ENCODE results near the gene HAUS3.

The HAUS3 gene, protein sequence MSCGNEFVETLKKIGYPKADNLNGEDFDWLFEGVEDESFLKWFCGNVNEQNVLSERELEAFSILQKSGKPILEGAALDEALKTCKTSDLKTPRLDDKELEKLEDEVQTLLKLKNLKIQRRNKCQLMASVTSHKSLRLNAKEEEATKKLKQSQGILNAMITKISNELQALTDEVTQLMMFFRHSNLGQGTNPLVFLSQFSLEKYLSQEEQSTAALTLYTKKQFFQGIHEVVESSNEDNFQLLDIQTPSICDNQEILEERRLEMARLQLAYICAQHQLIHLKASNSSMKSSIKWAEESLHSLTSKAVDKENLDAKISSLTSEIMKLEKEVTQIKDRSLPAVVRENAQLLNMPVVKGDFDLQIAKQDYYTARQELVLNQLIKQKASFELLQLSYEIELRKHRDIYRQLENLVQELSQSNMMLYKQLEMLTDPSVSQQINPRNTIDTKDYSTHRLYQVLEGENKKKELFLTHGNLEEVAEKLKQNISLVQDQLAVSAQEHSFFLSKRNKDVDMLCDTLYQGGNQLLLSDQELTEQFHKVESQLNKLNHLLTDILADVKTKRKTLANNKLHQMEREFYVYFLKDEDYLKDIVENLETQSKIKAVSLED

DNA sequence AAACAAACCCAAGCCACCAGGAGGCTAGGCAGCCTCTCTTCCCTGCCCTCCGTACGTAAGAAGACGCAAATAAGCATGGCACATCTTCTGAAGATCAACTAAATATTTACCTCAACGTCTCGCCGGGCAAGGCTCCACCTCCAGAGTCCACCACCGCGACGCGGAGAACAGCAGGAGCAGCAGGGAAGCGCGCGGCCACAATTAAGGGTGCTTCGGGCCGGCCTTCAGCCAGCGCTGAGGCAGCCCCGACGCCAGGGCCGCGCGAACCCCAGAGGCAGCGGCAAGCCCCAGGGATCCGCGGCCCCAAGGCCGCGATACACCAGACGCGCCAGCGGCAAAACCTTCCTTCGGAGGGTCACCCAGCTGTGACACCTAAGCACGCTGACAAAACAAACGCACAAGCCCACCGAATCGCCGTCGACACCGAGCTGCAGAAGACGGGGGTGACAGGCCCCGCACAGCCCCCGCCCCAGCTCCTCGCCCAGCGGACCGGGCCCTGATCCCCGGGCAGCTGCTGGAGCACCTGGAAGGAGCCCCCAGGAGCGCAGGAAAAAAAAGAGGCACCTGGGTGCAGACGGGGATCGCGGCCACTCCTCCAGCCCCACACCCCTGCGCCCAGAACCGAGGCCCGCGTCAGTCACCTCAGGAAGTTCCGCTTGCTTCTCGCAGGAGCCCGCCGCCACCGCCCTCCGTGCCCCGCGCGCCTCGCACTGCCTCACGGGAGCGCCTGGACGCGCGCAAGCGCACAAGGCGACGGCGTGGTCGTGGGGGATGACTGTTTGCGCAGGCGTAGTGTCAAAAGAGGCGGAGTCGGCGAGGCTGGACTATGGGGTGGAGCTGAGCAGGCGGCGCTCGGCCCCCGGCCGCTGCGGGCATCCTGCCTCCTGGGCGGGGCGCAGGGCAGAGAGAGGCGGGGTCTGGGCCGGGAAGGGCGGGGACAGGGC is at the start of gene HAUS3, which contains the start of gene POLN:
TSS of gene HAUS3 (minus strand) at position 712 of the 944 bp plus-strand sequence. CDS start 1,175 bp downstream, outside the sequence.
TSS of gene POLN (minus strand) at position 712 of the 944 bp plus-strand sequence. CDS start 12,890 bp downstream, outside the sequence.
- peak; percentile 98 to 99 for DNase-seq (ENCODE audit: low read depth in 2 of 2)

DNA sequence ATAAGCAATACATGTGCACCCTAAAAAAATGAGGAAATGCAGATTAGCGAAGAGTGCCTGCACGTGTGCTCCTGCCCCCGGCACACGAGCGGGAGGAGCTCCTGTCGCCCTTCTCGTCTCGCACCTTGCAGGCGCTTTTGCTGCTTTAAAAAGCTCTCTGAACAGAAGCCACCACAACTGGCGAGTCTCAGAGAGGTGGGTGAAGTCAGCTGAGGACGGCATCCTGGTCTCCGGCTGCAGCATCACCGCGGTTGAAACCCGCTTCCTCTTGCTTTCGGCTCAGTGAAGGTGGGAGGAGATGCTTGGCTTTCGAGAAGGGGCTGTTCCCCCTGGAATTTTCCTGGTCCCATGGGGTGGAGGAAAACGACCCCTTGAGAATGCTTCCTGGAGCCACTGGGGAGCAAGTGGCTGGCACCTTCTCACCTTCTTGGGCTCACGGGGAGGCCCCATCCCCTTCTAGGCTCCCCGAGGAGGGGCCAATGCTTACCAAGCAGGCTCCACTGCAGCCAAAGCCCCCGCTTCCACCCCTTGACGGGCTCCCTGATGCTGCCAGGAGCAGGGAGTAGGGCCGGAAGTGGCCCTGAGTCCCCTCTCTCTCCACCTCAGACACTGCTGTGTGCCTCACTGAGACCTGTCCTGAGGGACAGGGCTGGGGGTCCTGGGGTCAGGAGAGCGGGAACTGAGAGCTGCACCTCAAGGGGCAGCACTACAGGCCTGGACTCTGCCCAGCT is 49.2 kb upstream of the HAUS3 start:
- peak; percentile 44 to 59 for DNase-seq (ENCODE audit: low read depth in 2 of 2)

DNA sequence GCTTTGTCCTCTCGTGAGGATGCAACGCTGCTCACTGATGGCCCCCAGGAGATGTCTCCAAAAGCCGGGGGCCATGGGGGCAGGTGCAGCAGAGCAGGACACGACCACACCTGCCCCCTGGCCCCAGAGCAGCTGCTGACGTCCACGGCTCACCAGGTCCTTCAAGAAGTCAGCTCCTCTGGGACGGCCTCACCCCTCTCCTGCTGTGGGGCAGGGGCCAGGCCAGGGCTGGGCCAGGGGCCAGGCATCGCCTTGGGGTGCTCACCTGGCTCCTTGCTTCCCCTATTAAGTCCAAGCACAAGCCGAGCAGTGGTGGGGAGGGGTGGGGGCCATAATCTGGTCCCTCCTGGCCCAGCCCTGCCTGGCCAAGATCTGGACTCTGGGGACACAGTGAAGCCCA is 48.6 kb upstream of the HAUS3 start:
- no peak for DNase-seq (ENCODE audit: low read depth in 2 of 2)

DNA sequence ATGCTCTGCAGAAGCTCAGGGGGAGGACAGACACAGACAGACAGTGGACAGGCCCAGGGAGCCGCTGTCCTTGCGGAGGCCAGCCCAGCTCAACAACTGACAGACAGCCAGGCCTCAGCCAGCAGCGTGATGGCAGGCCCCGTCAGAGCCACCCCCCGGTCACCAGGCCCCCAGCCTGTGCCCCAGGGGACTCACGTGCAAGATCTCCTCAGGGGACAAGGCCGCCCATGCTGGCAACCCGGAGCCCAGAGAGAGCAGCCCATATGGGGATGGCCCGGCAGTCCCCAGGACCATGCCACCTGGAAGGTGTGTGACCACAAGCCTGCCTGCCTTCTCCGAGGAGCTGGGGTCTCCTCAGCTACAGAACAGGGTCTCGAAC is 48.0 kb upstream of the HAUS3 start:
- DNase-seq (ENCODE audit: low read depth in 2 of 2): no peak

DNA sequence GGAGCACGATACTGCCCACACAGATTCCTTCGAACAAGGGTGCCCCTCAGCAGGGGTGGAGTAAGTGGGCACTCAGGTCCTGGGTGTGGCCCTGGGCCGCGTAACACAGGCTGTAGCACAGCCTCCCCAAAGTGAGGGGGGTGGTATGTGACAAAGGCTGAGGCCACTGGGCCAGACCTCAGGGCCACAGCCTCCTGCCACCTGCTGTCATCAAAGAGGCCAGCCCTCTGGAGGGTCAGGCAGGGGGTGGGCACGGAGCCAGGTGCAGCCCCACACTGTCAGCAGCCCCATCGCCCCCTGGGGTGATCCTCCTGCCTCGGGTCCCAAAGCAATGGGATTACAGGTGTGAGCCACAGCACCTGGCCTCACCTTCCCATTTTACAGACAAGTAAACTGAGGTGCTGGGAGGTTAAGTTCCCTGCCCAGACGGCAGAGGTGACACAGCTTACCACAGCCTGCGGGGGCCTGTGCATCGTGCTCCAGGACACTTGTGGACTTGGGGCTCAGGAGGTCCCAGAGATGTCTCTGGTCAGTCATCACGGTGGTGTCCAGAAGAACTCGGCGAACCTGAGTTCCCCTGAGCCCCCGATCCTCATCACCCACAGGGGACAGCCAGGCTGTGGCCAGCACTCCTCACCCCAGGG is 47.5 kb upstream of the HAUS3 start:
- DNase-seq (ENCODE audit: low read depth in 2 of 2): no peak

DNA sequence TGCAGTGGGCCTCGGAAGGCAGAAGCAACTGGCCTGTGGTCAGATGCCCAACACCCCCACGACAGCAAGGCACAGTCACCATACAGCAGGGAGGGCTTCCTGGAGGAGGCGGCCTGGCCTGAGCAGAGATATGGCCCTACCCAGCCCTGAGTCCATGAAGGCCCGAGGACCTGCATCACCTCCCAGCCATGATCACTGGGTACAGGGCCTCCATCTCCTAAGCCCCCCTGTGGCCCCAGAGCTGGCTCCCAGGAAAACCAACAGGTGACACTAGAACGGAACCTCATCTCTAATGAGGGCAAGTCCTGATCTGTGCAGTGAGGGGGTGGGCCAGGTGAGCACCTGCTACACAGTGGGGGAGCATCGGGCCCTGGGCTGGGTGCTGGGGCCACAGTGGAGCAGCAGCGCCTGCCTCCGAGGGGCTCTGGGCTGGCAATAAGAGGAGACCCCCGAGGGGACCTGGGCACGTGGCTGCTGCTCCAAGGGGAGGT is 46.2 kb upstream of the HAUS3 start:
- no peak for DNase-seq (ENCODE audit: low read depth in 2 of 2)

DNA sequence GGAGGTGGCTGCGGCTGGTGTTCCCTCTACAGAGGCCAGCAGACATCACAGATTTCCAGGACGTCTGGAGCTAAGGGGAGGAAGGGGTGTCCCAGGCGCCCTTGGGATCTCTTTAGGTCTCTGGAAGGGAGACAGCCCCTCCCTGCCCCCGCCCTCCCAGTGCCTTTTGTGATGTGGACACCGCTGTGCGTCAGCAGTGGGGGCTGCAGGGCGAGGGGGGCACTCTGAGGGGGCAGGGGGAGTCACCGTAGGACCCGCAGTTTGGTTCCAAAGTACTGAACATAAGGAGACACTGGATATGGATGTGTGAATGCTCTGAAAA is 45.6 kb upstream of the HAUS3 start:
- DNase-seq (ENCODE audit: low read depth in 2 of 2): no peak

DNA sequence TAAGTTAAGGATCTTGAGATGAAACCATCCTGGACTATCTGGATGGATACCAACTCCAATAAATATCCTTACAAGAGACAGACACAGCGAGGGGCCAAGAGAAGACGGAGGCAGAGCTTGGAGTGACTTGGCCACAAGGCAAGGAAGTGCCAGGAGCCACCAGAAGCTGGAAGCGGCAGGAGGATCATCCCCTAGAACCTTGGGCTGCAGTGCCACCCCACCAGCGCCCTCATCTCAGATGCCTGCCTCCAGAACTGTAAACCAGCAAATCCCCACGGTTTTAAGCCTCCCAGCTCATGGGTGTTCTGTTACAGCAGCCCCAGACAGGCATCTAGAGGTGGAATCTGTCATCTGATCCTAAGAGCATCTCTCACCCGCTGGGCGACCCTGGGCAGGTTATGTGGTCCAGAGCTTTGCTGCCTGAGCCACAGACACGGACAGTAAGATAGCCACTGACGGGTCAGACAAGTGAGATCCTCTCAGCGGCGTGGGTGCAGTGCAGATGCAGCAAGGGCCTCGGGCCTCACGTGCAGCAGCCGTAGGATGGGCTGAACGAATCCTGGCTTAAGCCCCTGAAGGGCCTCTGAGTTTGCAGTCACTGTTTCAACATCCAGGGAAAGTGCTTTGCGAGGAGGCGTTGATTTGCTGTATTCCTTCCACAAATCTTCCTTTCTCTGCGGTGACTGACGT is 45.1 kb upstream of the HAUS3 start:
- DNase-seq (ENCODE audit: low read depth in 2 of 2): no peak

DNA sequence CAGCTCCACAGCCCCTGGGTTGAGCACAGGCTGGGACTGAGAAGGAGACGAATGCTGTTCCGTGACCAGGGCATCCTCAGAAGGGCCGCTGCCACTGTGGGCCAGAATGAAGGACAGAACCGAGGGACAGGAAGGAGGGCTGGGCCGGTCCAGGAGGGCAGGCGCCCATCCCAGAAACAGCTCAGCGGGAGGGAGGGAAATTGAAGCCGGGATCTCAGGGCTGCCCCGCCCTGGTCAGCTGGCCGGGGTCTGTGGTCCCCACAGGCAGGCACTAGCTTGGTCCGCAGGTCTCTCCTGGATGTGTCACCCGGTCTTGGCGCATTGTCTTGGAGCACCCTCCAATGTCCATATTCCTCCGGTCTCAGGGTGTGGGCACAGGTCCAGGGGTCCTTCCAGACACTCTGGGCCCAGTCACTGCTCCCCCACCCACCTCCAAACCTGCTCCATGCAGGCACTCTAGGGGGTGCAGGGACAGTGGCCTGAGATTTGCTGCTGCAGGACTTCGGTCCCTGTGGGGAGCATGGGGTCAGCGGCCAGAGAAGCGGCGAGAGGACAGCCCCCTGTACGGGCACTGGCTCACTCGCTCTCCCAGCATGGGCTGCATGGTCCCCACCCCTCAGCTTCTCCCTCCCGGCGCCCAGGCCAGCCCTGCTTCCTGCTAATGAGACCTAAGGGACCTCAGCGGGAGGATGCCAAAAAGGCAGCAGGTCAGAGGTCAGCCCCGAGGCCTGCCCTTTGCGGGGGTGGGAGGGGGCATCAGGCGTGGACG is 43.9 kb upstream of the HAUS3 start:
- no peak for DNase-seq (ENCODE audit: low read depth in 2 of 2)

DNA sequence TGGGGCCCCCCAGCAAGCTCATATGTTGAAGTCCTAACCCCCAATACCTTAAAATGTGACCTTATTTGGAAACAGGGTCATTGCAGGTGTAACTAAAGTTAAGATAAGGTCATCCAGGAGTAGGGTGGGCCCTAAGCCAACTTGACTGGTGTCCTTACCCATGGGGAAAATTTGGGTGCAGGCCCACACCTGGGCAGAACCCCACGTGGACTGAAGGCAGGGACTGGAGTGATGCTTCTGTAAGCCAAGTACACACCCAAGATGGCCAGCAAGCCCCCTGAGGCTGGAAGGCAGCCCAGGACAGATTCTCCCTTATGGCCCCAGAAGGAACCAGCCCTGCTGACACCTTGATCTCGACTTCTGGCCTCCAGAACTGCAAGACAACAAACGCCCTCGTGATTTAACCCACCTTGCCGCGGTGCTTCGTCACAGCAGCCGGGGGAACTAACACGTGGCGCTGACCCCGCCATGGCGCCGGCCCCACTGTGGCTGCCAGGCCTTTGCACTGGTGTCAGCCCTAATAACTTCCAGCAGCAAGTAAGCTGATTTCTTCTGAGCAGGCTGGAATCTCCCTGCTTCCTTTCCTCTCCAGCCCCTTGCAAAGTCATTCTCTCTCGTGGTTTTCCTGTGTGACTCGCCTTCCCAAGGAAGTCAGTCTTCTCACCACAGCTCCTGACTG is 43.2 kb upstream of the HAUS3 start:
- DNase-seq (ENCODE audit: low read depth in 2 of 2): no peak

DNA sequence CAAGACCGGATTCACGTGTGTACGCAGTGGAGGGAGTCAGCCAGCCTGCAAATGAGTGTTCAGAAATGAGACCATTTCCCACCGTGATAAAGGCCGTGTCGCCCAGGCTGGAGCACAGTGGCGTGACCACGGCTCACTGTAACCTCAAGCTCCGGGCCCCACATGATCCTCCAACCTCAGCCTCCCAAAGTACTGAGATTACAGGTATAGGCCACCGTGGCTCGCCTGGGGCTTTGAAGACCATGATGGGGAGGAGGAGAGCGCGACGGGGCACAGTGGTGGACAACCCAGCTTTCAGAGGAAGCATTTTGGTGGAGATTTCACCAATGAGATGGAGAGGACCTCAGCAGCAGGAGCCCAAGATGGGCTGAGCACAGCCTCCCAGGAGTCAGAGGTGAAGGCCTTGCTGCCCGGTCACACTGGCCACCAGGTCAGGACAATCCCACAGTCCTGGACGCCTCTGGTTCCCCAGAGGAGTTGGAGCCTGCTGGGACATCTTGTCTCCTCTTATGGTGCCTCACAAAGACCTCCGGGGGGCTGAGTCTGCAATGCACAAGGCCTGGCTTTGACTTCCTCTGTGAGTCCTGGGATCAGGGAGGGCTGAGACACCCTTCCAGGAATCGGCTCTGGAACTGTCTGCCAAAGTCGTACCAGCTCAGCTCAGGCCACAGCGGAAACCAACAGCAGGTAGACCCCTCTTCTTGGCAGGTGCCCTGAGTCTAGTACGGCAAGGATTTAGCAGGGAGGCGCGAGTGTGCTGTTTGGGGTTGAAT is 42.4 kb upstream of the HAUS3 start:
- no peak for DNase-seq (ENCODE audit: low read depth in 2 of 2)

DNA sequence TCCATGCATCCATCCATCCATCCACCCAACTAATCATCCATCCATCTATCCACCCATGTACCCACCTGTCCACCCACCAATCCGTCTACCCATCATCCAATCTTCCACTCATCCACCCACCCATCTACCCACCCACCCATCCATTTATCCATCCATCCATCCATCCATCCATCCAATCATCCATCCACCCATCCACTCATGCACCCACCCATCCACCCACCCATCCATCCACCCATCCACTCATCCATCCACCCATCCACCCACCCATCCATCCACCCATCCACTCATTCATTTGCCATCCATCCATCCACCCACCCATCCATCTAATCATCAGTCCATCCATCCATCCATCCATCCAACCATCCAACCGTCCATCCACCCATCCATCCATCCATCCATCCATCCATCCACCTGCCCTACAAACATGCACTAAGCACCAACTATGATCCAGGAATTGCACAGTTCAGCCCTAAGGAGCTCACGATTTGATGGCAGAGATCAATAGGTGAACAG is 41.3 kb upstream of the HAUS3 start:
- no peak for DNase-seq (ENCODE audit: low read depth in 2 of 2)

DNA sequence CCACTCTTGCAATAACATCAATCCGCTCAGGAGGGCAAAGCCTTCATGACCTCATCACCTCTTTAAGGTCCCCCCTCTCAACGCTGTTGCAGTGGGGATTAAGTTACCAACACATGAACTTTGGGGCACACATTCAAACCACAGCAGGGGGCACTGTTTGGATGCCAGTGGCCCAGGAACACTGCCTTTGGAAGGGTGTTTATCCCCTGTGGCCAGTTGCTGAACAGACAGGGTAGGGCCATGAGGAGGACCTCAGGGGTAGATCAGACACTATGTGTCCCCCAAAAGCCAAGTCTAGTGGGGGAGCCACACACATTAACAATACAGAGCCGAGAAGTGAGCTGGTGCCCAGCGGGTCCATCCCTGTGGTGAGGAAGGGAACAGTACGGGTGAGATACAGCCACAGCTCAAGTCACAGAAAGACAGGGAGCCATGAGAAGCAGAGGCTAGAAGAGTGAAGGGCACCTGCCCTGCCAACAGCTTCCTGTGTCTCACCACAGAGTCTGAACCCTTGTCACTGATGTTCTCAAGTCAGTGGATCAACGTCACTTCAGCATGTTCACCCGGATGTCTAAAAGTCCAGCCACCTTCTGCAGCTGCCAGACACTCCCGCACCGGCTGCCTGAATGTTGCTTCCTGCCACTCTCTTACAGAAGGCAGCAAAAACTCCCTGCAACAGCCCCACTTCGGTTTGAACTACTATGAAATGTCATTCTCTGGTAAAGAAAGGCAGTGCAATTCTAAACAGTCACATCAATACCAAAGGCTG is 39.8 kb upstream of the HAUS3 start:
- DNase-seq (ENCODE audit: low read depth in 2 of 2): peak; percentile 55 to 72

DNA sequence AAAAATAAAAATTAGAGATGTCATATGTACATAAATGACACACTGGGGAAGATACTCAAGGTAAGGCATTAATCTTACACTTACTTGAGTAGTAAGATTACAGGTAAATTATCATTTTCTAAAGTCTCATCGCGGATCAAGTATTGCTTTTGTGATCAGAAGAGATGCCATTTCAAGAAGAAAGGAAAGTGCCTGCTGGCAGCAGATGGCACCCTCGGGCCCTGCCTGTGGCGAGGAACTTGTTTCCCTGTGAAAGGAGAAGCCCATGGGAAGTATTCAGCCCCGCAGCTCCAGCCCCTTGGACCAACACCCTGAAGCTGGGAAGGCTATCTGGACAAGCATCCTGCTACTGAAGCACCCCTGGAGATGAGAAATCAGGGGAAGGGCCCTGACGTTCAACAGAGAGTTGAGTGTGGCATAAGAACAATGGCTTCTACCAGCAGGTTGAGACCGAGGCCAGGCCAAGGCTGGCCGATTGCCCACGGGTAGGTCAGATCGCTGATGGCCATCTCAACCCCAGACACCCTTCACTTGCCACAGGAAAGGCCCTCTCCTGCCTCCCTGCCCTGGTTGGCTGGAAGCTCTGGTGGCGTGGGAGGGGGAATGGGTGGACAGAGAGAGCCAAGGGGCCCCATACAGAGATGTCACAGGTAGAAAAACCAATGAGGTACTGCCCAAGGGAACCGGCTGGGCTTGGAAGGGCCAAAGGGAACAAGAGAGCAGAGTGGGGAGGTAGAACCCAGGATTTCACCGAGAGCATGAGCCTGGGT is 38.8 kb upstream of the HAUS3 start:
- no peak for DNase-seq (ENCODE audit: low read depth in 2 of 2)

DNA sequence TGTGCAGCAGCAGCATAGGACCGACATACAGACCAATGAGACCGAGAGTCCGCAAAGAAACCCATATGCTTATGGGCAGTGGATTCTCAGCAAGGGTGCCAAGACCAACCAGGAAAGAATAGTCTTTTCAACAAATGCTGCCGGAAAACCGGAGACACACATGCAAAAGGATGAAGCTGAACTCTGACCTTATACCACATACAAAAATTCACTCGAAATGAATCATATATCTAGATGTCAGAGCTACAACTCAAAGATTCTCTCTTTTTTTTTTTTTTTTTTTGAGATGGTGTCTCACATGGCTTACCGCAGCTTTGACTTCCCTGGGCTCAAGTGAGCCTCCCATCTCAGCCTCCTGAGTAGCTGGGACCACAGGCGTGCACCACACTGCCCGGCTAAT is 36.0 kb upstream of the HAUS3 start:
- DNase-seq (ENCODE audit: low read depth in 2 of 2): no peak

DNA sequence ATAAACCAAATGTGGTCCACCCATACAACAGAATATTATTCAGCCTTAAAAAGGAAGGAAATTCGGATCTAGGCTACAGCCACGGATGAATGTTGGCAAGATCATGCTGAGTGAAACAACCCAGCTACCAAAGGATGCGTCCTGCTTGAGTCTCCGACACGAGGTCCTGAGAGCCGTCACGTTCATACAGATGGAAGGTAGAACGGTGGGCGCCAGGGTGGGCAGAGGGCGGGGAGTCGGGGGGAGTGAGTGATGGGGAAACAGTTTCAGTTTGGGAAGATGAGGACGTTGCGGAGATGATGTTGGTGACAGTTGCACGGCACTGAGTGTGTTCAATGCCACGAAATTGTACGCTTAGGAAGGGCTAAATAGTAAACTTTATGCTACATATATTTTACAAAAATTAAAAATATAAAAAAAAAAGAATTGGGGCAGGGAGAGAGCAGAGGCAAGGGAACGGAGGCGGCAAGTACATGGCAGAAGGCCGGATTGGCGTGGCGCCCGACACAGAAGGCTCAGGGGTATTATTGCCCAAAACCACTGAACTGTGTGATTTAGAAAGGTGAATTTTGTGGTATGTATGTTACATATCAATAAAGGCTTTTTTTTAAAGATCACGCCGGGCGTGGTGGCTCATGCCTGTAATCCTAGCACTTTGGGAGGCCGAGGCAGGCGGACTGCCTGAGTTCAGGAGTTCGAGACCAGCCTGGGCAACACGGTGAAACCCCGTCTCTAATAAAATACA is 34.8 kb upstream of the HAUS3 start:
- DNase-seq (ENCODE audit: low read depth in 2 of 2): no peak
